DOHH2 (cell line): ENCODE results near the gene OR14A16.

Source experiments
- H3F3A ChIP-seq: fragments of 200-600 bp; sonication (generic), shearing (Covaris generic); 2 replicates; pipeline ENCODE4 v1.6.0; 2016; ENCODE audit warnings: antibody characterized with exemption, mild to moderate bottlenecking; ENCODE audit not compliant: control insufficient read depth, insufficient read depth
- H3K27ac ChIP-seq: fragments of 200-600 bp; sonication (generic); 2 replicates; pipeline ENCODE4 v1.5.1; 2014; ENCODE audit warnings: low read depth, mild to moderate bottlenecking, low read length, moderate library complexity
- H3K27me3 ChIP-seq: fragments of 200-600 bp; sonication (generic); 2 replicates; pipeline ENCODE4 v1.6.1; 2014; ENCODE audit warnings: mild to moderate bottlenecking, low read length, mixed read lengths; ENCODE audit not compliant: control insufficient read depth
- H3K36me3 ChIP-seq: fragments of 200-600 bp; sonication (generic); 2 replicates; pipeline ENCODE4 v1.6.1; 2014; ENCODE audit warnings: mild to moderate bottlenecking, low read length, moderate library complexity, mixed read lengths; ENCODE audit not compliant: control insufficient read depth
- H3K4me1 ChIP-seq: fragments of 200-600 bp; sonication (generic); 2 replicates; pipeline ENCODE4 v1.6.1; 2014; ENCODE audit warnings: mild to moderate bottlenecking, low read length, mixed read lengths; ENCODE audit not compliant: control insufficient read depth
- H3K4me2 ChIP-seq: fragments of 200-600 bp; sonication (generic); 2 replicates; pipeline ENCODE4 v1.6.0; 2014; ENCODE audit warnings: mild to moderate bottlenecking, low read length, moderate library complexity
- H3K4me3 ChIP-seq: fragments of 200-600 bp; sonication (generic); 2 replicates; pipeline ENCODE4 v1.5.1; 2014; ENCODE audit warnings: mild to moderate bottlenecking, low read length, mixed read lengths
- H3K79me2 ChIP-seq: fragments of 200-600 bp; sonication (generic); 2 replicates; pipeline ENCODE4 v1.6.1; 2014; ENCODE audit warnings: mild to moderate bottlenecking, low read length, mixed read lengths; ENCODE audit not compliant: control insufficient read depth
- H3K9me2 ChIP-seq: fragments of 200-600 bp; sonication (generic); replicated peaks from 2 replicates; pipeline ENCODE4 v1.6.1; 2014; ENCODE audit warnings: mild to moderate bottlenecking, low read length, mixed read lengths; ENCODE audit not compliant: control insufficient read depth
- H3K9me3 ChIP-seq: fragments of 200-600 bp; sonication (generic); 2 replicates; pipeline ENCODE4 v1.6.1; 2014; ENCODE audit warnings: antibody characterized with exemption, low read length, mixed read lengths; ENCODE audit not compliant: control insufficient read depth, insufficient read depth
- H4K20me1 ChIP-seq: fragments of 200-600 bp; sonication (generic); 2 replicates; pipeline ENCODE4 v1.6.0; 2014; ENCODE audit warnings: low read depth, mild to moderate bottlenecking, antibody characterized with exemption, low read length, moderate library complexity; ENCODE audit not compliant: control insufficient read depth, insufficient read depth
- EZH2phosphoT487 ChIP-seq: fragments of 200-600 bp; sonication (generic); IDR thresholded peaks from 2 replicates; pipeline ENCODE4 v1.6.1; 2017; ENCODE audit warnings: borderline replicate concordance, mild to moderate bottlenecking, antibody characterized with exemption, low read length, moderate library complexity, mixed read lengths
- TF ChIP-seq, protein P1 (sequence below): fragments of 200-600 bp; sonication (generic); IDR thresholded peaks from one replicate; pipeline ENCODE4 v1.5.1; 2014; ENCODE audit warnings: antibody characterized with exemption, mild to moderate bottlenecking, low read depth, low read length; ENCODE audit not compliant: poor library complexity, severe bottlenecking

OR14A16 gene, protein sequence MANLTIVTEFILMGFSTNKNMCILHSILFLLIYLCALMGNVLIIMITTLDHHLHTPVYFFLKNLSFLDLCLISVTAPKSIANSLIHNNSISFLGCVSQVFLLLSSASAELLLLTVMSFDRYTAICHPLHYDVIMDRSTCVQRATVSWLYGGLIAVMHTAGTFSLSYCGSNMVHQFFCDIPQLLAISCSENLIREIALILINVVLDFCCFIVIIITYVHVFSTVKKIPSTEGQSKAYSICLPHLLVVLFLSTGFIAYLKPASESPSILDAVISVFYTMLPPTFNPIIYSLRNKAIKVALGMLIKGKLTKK

DNA sequence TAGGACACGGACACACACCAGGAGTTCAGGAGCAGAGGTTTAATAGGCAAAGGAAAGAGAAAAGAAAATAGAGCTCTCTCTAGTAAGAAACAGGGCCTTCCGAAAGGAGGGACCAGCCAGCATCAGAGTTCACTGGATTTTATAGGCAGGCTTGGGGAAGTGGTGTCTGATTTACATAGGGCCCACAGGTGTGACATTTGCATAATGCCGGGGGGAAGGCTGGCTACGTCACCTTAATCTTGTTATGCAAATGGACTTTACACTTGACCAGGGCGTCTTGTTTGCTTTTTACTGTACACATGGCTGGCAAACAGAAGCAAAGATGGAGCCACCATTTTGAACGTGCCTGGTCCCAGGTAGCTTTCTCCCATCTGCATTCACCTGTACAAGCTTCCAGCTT, at the start of gene OR14A16:
OR14A16 (minus strand) TSS at position 97 of the 400 bp plus-strand sequence. CDS start 8,390 bp downstream, outside the sequence.
- no peaks in the 10 kb centered on the region for H3K79me2 ChIP-seq
- TF ChIP-seq, protein P1, sequence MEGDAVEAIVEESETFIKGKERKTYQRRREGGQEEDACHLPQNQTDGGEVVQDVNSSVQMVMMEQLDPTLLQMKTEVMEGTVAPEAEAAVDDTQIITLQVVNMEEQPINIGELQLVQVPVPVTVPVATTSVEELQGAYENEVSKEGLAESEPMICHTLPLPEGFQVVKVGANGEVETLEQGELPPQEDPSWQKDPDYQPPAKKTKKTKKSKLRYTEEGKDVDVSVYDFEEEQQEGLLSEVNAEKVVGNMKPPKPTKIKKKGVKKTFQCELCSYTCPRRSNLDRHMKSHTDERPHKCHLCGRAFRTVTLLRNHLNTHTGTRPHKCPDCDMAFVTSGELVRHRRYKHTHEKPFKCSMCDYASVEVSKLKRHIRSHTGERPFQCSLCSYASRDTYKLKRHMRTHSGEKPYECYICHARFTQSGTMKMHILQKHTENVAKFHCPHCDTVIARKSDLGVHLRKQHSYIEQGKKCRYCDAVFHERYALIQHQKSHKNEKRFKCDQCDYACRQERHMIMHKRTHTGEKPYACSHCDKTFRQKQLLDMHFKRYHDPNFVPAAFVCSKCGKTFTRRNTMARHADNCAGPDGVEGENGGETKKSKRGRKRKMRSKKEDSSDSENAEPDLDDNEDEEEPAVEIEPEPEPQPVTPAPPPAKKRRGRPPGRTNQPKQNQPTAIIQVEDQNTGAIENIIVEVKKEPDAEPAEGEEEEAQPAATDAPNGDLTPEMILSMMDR: no peak
- TF ChIP-seq EZH2phosphoT487: no peak
- no peaks in the 10 kb centered on the region for H3K9me2 ChIP-seq
- no peaks in the 10 kb centered on the region for H3K27me3 ChIP-seq
- no peaks in the 10 kb centered on the region for H3F3A ChIP-seq
- H3K27ac ChIP-seq: no peak within 1 kb of the TSS
- H3K4me1 ChIP-seq: peaks cover 13% of the 10 kb centered on the region
- H3K4me3 ChIP-seq: peak within 1 kb of the TSS; percentile 26; the same call in 1 of the 2 replicates
- no peaks in the 10 kb centered on the region for H3K9me3 ChIP-seq
- H3K36me3 ChIP-seq: no peaks in the 10 kb centered on the region
- no peaks in the 10 kb centered on the region for H4K20me1 ChIP-seq
- peak within 1 kb of the TSS; percentile 36 for H3K4me2 ChIP-seq

DNA sequence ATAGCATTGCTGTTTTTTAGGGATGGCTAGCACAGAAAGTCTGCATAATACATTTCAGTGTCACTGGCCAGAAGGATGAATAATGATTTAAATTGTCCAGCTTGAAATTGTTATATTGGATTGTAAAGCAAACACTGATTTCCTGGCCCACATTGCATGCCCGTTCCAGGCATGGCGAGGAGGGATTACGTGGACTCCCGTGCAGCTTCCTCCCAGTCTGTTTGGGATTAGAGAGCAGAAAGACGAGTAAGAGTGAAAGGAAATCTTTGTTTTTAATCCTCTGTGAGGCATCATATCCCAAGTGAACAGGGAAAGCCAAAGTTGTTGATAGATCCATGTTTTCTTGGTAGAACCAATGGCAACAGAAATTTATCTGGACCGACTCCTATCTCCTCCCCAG, 41.5 kb upstream of the OR14A16 start:
- Histone ChIP-seq H3K4me1 (no peaks in the 10 kb centered on the region), H3K79me2 (no peaks in the 10 kb centered on the region), H3K4me3 (no peak overlapping the region), H3K9me2 (no peaks in the 10 kb centered on the region), H3K4me2 (no peak overlapping the region), H3K9me3 (no peaks in the 10 kb centered on the region), H3K27ac (no peak overlapping the region), H4K20me1 (no peaks in the 10 kb centered on the region), H3F3A (no peaks in the 10 kb centered on the region), H3K36me3 (no peaks in the 10 kb centered on the region), H3K27me3 (no peaks in the 10 kb centered on the region)
- no peak for TF ChIP-seq EZH2phosphoT487
- TF ChIP-seq, protein P1: no peak

DNA sequence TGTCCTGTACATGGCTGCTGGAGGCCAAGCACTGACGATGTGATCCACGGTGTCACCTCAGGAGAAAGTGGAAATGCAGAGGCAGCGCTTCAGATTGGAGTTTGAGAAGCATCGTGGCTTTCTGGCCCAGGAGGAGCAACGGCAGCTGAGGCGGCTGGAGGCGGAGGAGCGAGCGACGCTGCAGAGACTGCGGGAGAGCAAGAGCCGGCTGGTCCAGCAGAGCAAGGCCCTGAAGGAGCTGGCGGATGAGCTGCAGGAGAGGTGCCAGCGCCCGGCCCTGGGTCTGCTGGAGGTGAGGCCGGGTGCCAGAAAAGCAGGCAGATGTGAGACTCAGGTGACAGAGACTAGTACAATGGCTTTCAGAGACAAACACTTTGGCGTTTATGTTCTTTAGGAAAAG, 40.7 kb upstream of the OR14A16 start:
- Histone ChIP-seq H3K9me3 (no peaks in the 10 kb centered on the region), H3K79me2 (no peaks in the 10 kb centered on the region), H3K27me3 (no peaks in the 10 kb centered on the region), H4K20me1 (no peaks in the 10 kb centered on the region), H3K36me3 (no peaks in the 10 kb centered on the region), H3K27ac (no peak overlapping the region), H3K4me3 (no peak overlapping the region), H3K4me2 (no peak overlapping the region), H3K9me2 (no peaks in the 10 kb centered on the region), H3F3A (no peaks in the 10 kb centered on the region), H3K4me1 (no peaks in the 10 kb centered on the region)
- TF ChIP-seq, protein P1: no peak
- TF ChIP-seq EZH2phosphoT487: no peak
